ENCODE data around the gene NPTN.

- TF ChIP-seq CTCF (IDR thresholded peaks at IDR 0.05) = no peak
- no peak for TF ChIP-seq POLR2A (IDR thresholded peaks at IDR 0.05)
These were observed 44.5 kb upstream of the NPTN start for GRCh38 chr15:73677733-73678132.
